B cell (primary cell): ENCODE results near the gene ATP6V1C2. TPM values are rescaled to one million over a fixed set of nuclear protein-coding genes. Genes with fewer than 3 reads are reported as not detected.

ENCODE experiments used
- ATAC-seq: fragments of 200-7000 bp; cut with Tn5 transposase; one replicate; pipeline ENCODE4 v1.10.0; 2021; ENCODE audit warnings: low read depth, mild to moderate bottlenecking, moderate number of reproducible peaks, moderate library complexity
- CTCF ChIA-PET: fragments of 350-600 bp; sonication (Branson Sonifier 250); formaldehyde crosslinking; loops from one replicate; lab custom pipeline; 2021; ENCODE audit warnings: antibody characterized with exemption, inconsistent platforms; lab: Charles Lee
- POLR2A ChIA-PET: fragments of 350-600 bp; sonication (Branson Sonifier 250); formaldehyde crosslinking; loops from one replicate; lab custom pipeline; 2021; ENCODE audit warnings: antibody characterized with exemption; lab: Charles Lee
- DNase-seq: peaks from one replicate; pipeline ENCODE4 v3.0.0; 2013
- H2AFZ ChIP-seq: 2 replicates; pipeline ENCODE4 v1.6.1; 2012; ENCODE audit warnings: mild to moderate bottlenecking, low read depth, low read length; ENCODE audit not compliant: insufficient read depth, poor library complexity, severe bottlenecking
- H3K27ac ChIP-seq, 2 donors: 1 replicate in 1 of 2; 2 replicates in 1 of 2; pipeline ENCODE4 v1.5.1; 2012 to 2013; ENCODE audit warnings: low read length in 2 of 2, mild to moderate bottlenecking in 2 of 2, moderate library complexity in 1 of 2
- H3K27me3 ChIP-seq, 4 experiments: fragments of 200-600 bp in 1 of 4; sonication (generic) in 1 of 4; replicated peaks in 1 of 4; 1 replicate in 2 of 4; 2 replicates in 2 of 4; pipeline versions ENCODE4 v1.6.1 to v1.7.0; 2013 to 2016; ENCODE audit warnings: low read length in 3 of 4, mild to moderate bottlenecking in 2 of 4, mixed read lengths in 1 of 4, moderate library complexity in 1 of 4; ENCODE audit not compliant: insufficient read depth in 4 of 4, control insufficient read depth in 3 of 4; ENCODE audit errors: control extremely low read depth in 1 of 4
- H3K36me3 ChIP-seq, 2 experiments: replicated peaks in 1 of 2; 1 replicate in 1 of 2; 2 replicates in 1 of 2; pipeline versions ENCODE4 v1.6.1 to v1.7.1; 2013; ENCODE audit warnings: low read length in 1 of 2; ENCODE audit not compliant: insufficient read depth in 2 of 2, control insufficient read depth in 1 of 2; ENCODE audit errors: control extremely low read depth in 1 of 2, extremely low read depth in 1 of 2
- H3K4me1 ChIP-seq, 2 donors: fragments of 200-600 bp in 1 of 2; sonication (generic) in 1 of 2; 1 replicate in 1 of 2; 2 replicates in 1 of 2; pipeline versions ENCODE4 v1.5.1 to v1.6.1; 2013 to 2017; ENCODE audit warnings: low read length in 2 of 2; ENCODE audit not compliant: control insufficient read depth in 2 of 2, insufficient read depth in 2 of 2
- H3K4me2 ChIP-seq: replicated peaks from 2 replicates; pipeline ENCODE3; 2012; ENCODE audit warnings: mild to moderate bottlenecking, low read depth, low read length; ENCODE audit not compliant: poor library complexity, severe bottlenecking
- H3K4me3 ChIP-seq, 5 experiments: fragments of 200-600 bp in 1 of 5; sonication (generic) in 1 of 5; 1 replicate in 3 of 5; 2 replicates in 2 of 5; pipeline versions ENCODE4 v1.5.1 to v1.7.0; 2011 to 2016; ENCODE audit warnings: low read length in 4 of 5, mild to moderate bottlenecking in 4 of 5, low read depth in 2 of 5, control low read depth in 1 of 5, moderate library complexity in 1 of 5; ENCODE audit not compliant: insufficient read depth in 1 of 5; ENCODE audit errors: control extremely low read depth in 1 of 5, extremely low read depth in 1 of 5
- H3K79me2 ChIP-seq: fragments of 200-600 bp; sonication (generic); one replicate; pipeline ENCODE4 v1.6.0; 2016; ENCODE audit warnings: low read length; ENCODE audit not compliant: control insufficient read depth, insufficient read depth
- H3K9ac ChIP-seq: fragments of 200-600 bp; sonication (generic); 2 replicates; pipeline ENCODE4 v1.6.1; 2017; ENCODE audit warnings: mild to moderate bottlenecking, low read length, moderate library complexity
- H3K9me3 ChIP-seq, 3 donors: one replicate each; pipeline versions ENCODE4 v1.6.1 to v1.7.1; 2013; ENCODE audit warnings: low read length in 2 of 3; ENCODE audit not compliant: control insufficient read depth in 2 of 3, insufficient read depth in 1 of 3; ENCODE audit errors: control extremely low read depth in 1 of 3
- H4K20me1 ChIP-seq: 2 replicates; pipeline ENCODE4 v1.6.0; 2012; ENCODE audit warnings: mild to moderate bottlenecking, low read length; ENCODE audit not compliant: insufficient read depth, control insufficient read depth, poor library complexity, severe bottlenecking
- H3K27ac Mint-ChIP-seq: one replicate; pipeline ENCODE4 v1.8.0; 2021; ENCODE audit warnings: mixed read lengths
- H3K27me3 Mint-ChIP-seq: one replicate; pipeline ENCODE4 v1.8.0; 2021; ENCODE audit warnings: mixed read lengths
- H3K4me1 Mint-ChIP-seq: one replicate; pipeline ENCODE4 v1.8.0; 2021; ENCODE audit warnings: mixed read lengths
- H3K4me3 Mint-ChIP-seq: one replicate; pipeline ENCODE4 v1.8.0; 2021; ENCODE audit warnings: mixed read lengths
- H3K9me3 Mint-ChIP-seq: one replicate; pipeline ENCODE4 v1.8.0; 2022; ENCODE audit warnings: mixed read lengths; ENCODE audit not compliant: insufficient read depth
- CTCF ChIP-seq: fragments of 200-600 bp; IDR thresholded peaks from one replicate; pipeline ENCODE4 v1.8.0; 2022; ENCODE audit warnings: antibody characterized with exemption, mild to moderate bottlenecking
- EZH2 ChIP-seq: IDR thresholded peaks from 2 replicates; pipeline ENCODE4 v1.6.1; 2012; ENCODE audit warnings: borderline replicate concordance, low read depth, mild to moderate bottlenecking, moderate library complexity, low read length; ENCODE audit not compliant: insufficient read depth, poor library complexity, severe bottlenecking
- WGBS: methylation state at CpG from one replicate; pipeline ENCODE4 v1.1.5; 2013; ENCODE audit warnings: missing lambda C conversion rate; ENCODE audit not compliant: insufficient coverage; 5-methylcytosine and 5-hydroxymethylcytosine counted together
- intact Hi-C: fragments of 100-400 bp; cut with micrococcal nuclease; formaldehyde crosslinking; loops from one replicate; pipeline ENCODE4 v1.10.0; 2022
- polyA plus RNA-seq: library from polyadenylated mRNA; depleted of rRNA; stranded (reverse); fragments of >200 nt; gene quantifications from 2 replicates; pipeline ENCODE4 v1.2.3, GENCODE V29; 2012
- total RNA-seq, 2 donors: library from RNA; stranded (reverse); fragments of 120-200 nt in 1 of 2; gene quantifications; 1 replicate in 1 of 2; 2 replicates in 1 of 2; pipeline versions ENCODE4 v1.2.3 to v1.2.4, GENCODE V29; 2013 to 2022

The ATP6V1C2 gene
- total and polyA plus RNA-seq, 2 donors (not counting 1 experiment from before 2014, with no cell fraction given) = 0.54 to 4.4 TPM

GRCh38 chr2:10680214-10680613, 41.2 kb upstream of the ATP6V1C2 start:
- CTCF ChIA-PET = no interaction called here
- no CpG with 5 or more reads among the region's 1 CpG for WGBS

GRCh38 chr2:10680957-10681356, 40.5 kb upstream of the ATP6V1C2 start:
- H2AFZ ChIP-seq = no peak overlapping the region
- Mint-ChIP-seq H3K4me3 (no peak overlapping the region), H3K9me3 (no peaks in the 10 kb centered on the region), H3K27ac (no peak overlapping the region), H3K27me3 (no peaks in the 10 kb centered on the region), H3K4me1 (no peaks in the 10 kb centered on the region)
- H3K27me3 ChIP-seq = no peaks in the 10 kb centered on the region
- CTCF ChIA-PET = no interaction called here
- peaks cover 17% of the 10 kb centered on the region for H3K79me2 ChIP-seq
- POLR2A ChIA-PET = no interaction called here
- H3K4me3 ChIP-seq = no peak overlapping the region
- peaks cover 18% of the 10 kb centered on the region for H4K20me1 ChIP-seq
- H3K27ac ChIP-seq = no peak overlapping the region
- H3K36me3 ChIP-seq = peaks cover 7 to 28% of the 10 kb centered on the region in 2 experiments
- no CpG with 5 or more reads among the region's 2 CpGs for WGBS
- DNase-seq (no peak), ATAC-seq (no peak)
- H3K9ac ChIP-seq = no peak overlapping the region
- no peak overlapping the region for H3K4me2 ChIP-seq
- intact Hi-C loops = no loop called here
- no peaks in the 10 kb centered on the region for H3K9me3 ChIP-seq
- H3K4me1 ChIP-seq = no peaks in the 10 kb centered on the region
- TF ChIP-seq CTCF = no peak
- TF ChIP-seq EZH2 = no peak

More at GRCh38 chr2:10680214-10680613, 41.2 kb upstream of the ATP6V1C2 start:
- intact Hi-C loops = no loop called here
- H4K20me1 ChIP-seq = peaks cover 18% of the 10 kb centered on the region
- H3K9ac ChIP-seq = no peak overlapping the region
- no peak overlapping the region for H3K4me3 ChIP-seq
- no peaks in the 10 kb centered on the region for H3K27me3 ChIP-seq
- Mint-ChIP-seq H3K4me1 (no peaks in the 10 kb centered on the region), H3K4me3 (no peak overlapping the region), H3K27ac (no peak overlapping the region), H3K27me3 (no peaks in the 10 kb centered on the region), H3K9me3 (no peaks in the 10 kb centered on the region)
- TF ChIP-seq EZH2 = no peak
- H3K9me3 ChIP-seq = no peaks in the 10 kb centered on the region
- H3K27ac ChIP-seq = no peak overlapping the region
- POLR2A ChIA-PET = no interaction called here
- no peak overlapping the region for H3K4me2 ChIP-seq
- no peaks in the 10 kb centered on the region for H3K4me1 ChIP-seq
- ATAC-seq = no peak
- H2AFZ ChIP-seq = no peak overlapping the region
- peaks cover 9% of the 10 kb centered on the region for H3K79me2 ChIP-seq
- H3K36me3 ChIP-seq = peaks cover 7 to 29% of the 10 kb centered on the region in 2 experiments
- no peak for DNase-seq
